ENCODE measurements around the gene SENP6.
"Not testable (repeated sequence)": the region's sequence is repeated elsewhere in the genome, so short reads cannot be mapped to it uniquely, and the experiment has no call there.

SENP6 gene

GRCh38 chr6:75601304-75602245, at the start of gene SENP6:
TSS of gene SENP6 (plus strand) at chr6:75601880. CDS start at chr6:75602525, 645 bp downstream.
- peak in 54 of 56 donors; percentile 6 to 92 (median 71) for DNase-seq

GRCh38 chr6:75556240-75556639, 45.4 kb upstream of the SENP6 start:
- DNase-seq, result no peak

- DNase-seq, result no peak
These were observed 44.6 kb upstream of the SENP6 start for GRCh38 chr6:75557068-75557467.

GRCh38 chr6:75563032-75563431, 38.6 kb upstream of the SENP6 start:
- no peak for DNase-seq

GRCh38 chr6:75566137-75566767, 35.4 kb upstream of the SENP6 start:
- no peak for DNase-seq

GRCh38 chr6:75568100-75568499, 33.6 kb upstream of the SENP6 start:
- no peak for DNase-seq

GRCh38 chr6:75568965-75569364, 32.7 kb upstream of the SENP6 start:
- DNase-seq, result no peak

GRCh38 chr6:75570671-75571070, 31.0 kb upstream of the SENP6 start:
- DNase-seq, result not testable (repeated sequence)

- no peak for DNase-seq
These were observed 29.6 kb upstream of the SENP6 start for GRCh38 chr6:75572072-75572471.

GRCh38 chr6:75579951-75580350, 21.7 kb upstream of the SENP6 start:
- no peak for DNase-seq

GRCh38 chr6:75581231-75581630, 20.4 kb upstream of the SENP6 start:
- DNase-seq, result no peak

GRCh38 chr6:75584552-75584951, 17.1 kb upstream of the SENP6 start:
- DNase-seq, result not testable (repeated sequence)

GRCh38 chr6:75588948-75589347, 12.7 kb upstream of the SENP6 start:
- no peak for DNase-seq

GRCh38 chr6:75590370-75590769, 11.3 kb upstream of the SENP6 start:
- DNase-seq, result no peak

GRCh38 chr6:75596380-75596779, 5.3 kb upstream of the SENP6 start:
- not testable (repeated sequence) for DNase-seq

- no peak for DNase-seq
These were observed 912 bp upstream of the SENP6 start for GRCh38 chr6:75600768-75601167.

GRCh38 chr6:75602246-75603105, 796 bp downstream of the SENP6 start:
- DNase-seq, result peak in 40 of 56 donors; percentile 3 to 83 (median 56)

GRCh38 chr6:75603106-75603420, 1.4 kb downstream of the SENP6 start:
- no peak for DNase-seq

- DNase-seq, result no peak
These were observed 2.6 kb downstream of the SENP6 start for GRCh38 chr6:75604294-75604693.

GRCh38 chr6:75605635-75606034, 4.0 kb downstream of the SENP6 start:
- no peak for DNase-seq

GRCh38 chr6:75608304-75608703, 6.6 kb downstream of the SENP6 start:
- no peak for DNase-seq
